Kasumi-1 (cell line): ENCODE measurements around the gene SYS1.
"Not testable (repeated sequence)": the region's sequence is repeated elsewhere in the genome, so short reads cannot be mapped to it uniquely, and the experiment has no call there.

ENCODE experiments used
- DNase-seq, 2 experiments: peaks; one replicate each; lab custom pipeline; 2025; lab: John Stamatoyannopoulos, UW

Gene SYS1

DNA sequence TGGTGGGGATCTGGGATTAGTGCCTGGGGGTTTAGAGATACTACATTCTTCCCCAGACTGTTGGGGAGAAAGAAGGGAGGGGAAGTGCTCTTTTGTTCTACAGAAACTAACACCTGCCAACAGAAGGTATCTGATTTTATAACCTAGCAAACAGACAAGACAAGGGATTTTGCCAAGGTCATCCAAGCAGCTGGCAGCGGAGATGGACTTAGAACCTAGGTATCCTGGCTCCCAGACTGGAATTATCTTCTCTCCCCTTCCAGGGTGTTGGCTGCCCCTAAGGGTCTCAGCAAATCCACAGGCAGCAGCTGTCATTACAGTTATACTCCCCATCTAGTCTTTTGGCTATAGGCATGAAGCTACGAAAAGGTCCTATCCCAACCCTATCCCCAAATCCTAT lies 23.2 kb upstream of the SYS1 start:
- DNase-seq = no peak

DNA sequence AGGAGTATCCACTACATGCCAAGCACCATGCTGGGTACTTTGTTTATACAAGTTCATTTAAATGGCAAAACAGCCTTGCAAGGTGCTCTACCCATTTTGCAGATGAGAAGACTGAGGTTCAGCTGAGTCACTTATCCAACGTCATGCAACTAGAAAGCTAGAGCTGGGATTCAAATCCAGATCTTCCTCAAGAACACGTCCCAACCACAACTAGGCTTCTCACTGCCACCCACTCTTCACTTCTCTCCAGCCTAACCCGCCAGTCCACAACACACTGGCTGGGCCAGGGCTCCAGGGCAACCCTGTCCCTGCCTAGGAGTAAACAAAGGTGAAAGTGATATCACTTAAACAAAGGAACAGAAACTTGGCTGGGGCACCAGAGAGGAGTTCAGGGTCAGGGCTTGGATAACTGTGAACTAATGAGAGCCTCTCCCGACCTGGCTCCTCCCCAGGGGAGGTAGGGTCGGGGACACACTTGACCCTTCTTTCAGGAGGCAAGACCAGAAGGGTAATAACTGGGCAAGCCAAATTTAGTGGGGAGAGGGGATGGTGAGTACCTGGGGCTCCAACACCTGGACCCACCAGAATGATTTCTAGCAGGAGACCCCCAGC lies 22.6 kb upstream of the SYS1 start:
- DNase-seq = no peak

DNA sequence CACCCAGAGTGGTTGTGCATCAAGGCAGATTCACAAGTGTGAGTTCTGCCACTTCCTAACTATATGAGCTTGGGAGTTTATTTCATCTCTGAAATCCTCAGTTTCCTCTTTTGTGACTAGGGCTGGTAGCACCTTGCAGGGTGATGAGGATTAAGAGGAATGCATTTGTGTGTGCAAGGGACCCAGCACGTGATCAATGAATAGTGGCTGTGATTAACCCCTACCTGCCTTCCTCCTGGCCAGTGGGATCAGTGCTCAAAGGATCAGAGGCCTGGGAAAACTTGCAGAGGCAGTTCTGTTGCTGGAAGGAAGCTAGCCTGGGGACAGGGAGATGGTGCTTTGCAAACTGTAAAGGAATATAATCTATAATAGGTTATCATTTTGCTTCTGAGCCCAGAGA lies 22.0 kb upstream of the SYS1 start:
- no peak for DNase-seq

DNA sequence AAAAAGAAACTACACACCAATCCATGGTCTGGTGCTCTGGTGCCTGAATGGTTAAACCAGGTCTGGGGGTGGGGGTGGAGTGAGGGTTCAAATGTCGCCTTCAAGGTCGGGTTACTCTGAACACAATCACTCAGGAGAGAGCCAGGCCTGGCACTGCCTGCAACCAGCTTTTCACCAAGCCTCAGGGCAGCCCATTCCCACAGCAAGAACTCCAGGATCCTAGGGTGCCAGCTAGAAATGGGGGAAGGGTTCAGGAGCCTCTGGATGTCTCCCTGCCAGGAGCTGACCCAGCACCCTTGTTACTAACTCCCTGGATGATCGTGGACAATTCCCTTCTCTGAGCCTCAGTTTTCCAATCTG lies 21.4 kb upstream of the SYS1 start:
- DNase-seq = no peak

DNA sequence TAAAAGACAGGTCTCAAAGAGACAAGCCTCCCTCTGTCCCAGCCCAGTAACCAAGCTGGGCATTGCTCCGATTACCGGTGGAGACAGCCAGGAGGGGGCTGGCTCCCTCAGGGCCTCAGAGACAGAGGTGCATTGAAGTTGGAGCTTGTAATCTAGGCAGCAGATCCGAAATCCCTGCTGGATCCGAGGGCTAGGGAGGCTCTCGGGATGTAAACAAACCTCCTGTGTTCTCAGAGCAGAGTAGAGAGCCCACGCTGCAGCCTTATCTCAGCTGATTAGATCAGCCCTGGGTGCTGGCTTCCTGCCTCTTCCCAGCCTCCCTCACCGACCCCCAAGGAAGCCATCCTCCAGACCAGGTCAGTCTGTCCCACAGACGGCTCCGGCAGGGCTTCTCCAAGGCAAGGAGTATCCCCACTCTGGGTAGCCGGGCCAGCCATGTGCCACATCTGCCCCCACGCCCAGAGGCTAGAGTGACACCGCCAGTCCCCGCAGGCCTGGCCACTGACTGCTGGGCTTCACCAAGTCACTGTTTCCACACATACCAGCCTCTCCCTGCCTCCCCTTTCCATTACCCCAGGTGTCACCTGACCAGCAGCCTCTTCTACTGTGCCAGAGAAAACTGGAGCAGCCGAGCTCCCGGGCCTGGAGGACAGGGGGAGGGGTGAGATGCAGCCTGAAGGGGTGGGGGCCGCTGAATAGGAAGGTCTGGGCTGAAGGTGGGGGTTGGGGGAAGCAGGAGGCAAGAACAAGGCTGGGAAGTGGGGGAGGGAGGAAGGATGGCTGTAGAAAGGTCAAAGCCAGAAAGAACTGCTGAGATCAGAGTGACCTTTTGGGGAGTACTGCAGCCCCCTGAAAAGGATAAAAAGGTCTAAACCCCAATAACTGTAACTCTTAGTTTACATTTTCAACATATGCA lies 20.8 kb upstream of the SYS1 start:
- DNase-seq = no peak

DNA sequence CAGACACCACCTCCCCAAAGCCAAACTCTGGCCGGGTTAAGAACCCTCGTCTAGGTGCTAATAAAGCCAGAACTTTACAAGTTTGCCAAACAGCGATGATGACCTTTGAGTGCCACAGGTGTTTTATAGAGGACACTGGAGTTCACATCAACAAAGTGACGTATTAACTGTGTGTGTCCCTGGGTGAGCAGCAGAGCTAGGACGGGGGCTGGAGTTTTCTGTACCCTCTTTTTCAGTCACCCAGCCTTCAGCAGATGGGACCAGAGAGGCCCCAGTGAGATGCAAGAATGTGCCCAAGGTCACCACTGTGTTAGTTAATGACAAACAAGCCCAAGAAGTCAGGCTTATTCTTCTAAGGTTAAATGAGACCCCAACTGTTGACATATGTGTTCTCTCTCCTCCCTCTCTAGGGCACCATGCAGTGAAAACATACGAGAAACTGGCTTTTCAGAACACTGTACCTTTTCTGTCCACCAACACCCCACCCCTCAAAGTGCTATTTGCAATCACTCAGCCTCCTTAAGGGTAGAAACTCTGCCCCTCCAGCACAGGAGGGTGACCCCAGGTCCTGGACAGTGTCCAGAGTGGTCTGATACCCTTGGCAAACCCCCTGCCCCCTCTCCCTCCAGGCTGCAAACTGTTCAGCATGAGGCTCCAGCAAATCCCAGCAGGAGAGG lies 20.0 kb upstream of the SYS1 start:
- no peak for DNase-seq

DNA sequence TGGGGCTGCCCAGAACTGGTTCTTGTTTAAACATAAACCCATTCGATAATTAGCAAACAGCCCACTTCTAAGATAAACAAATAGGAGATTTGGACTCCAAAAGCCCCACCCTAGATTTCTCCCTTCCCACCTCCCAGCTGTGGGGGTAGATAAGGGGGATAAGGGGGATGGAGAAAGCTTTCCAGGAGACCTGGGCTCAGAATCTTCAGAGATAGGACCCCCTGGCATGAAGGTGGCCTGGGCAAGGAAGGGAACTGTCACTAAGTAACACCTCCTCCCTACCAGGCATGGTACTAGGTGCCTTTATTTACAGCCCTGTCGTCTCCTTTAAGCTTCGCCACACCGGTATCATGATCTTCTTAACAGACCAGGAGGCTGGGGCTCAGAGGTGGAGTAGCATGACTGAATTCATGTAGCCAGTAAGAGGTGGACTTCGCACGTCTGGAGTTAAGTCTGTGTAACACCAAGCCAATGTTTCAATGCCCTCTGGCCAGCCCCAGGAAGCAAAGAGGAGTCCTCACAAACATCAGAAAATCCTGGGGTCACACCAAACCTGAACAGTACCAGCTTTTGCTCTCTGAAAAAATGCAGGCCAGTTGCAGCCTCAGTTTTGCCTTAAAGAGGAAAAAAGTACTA lies 19.3 kb upstream of the SYS1 start:
- DNase-seq = no peak

DNA sequence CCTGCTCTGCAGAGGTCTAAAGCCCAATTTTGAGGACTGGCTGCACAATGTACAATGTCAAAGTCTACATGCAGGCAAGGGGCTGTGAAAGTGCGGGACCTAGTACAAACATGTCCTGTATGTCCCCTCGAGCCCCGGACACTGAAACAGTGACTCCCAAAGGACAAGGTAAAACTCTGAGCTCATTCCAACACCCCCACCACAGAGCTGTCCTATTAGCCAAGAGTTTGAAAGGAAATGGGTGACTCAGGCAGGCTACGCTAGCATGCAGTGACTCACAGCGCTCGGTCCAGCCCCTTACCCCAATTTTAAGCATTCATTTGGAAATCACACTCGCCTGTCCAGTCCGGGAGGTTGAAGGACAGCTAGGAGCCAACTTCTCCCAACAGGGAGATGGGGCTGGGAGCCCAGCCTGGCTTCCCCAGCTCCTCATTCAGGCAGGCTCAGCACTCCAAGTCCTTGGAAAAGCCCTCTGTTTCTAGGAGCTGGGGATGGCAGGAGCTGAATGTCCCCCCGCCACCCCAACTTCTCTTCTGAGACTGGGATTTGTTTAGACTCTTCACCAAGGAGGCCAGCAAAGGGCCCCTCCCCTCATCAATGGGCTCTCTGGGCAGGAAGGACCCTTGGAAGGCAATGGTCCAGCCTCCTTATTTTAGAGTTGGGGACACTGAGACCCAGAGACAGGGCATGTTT lies 18.6 kb upstream of the SYS1 start:
- DNase-seq = peak; percentile 12 to 53

DNA sequence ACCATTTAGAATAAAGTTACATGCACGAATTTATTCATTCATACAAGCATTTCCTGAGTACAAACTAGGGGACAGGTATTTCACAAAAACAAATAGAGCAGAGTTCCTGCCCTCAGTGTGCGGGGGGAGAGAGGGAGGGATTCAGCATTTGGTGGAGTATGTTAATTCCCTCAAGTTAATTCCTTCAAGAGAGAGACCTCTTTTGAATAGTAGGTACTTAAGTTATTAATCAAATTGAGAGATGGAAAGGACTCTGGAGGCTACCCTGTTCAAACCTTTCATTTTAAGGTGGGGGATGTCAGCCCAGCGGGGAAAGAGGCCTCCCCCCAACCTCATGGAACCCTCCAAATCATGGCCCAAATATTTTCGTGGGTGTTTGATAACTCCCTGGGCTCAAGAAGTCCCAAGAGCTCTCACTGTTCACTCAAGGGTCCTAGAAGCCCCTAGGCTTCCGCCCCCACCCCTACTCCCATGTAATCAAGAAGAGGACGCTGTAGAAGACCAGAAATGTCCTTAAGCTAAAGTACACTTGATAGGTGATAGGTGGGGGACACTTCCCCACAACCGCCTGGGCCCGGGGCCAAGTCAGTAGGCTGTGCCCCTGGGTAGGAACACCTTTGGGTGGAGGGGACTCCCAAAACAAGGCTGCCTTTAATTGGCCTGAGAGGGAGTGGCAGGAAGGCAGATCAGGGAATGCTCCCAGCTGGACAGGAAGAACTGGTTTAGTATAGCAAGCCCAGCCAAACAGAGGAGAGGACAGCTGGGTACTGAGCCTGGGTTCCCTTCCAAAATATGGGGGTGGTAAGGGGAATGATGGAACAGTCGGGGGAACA lies 17.6 kb upstream of the SYS1 start:
- DNase-seq = no peak

DNA sequence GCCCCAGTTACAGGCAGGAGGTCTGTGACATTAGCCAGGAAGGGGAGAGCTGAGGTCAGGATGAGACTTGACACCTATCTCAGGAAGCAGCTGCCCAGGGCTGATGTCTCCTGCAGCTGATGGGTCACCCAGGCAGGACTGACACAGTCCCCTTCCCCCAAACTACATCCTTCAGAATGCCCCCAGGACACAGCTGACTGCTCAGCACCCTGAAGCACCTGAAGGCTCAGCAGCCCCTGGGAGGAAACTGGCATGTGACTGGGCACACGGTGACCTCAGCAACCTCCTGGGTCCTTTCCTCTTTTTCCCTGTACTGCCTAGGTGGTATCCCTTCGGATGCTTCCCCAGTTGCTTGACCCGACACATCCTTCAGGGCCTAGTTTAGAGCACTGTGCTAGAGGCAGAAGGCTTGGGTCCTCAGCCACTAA lies 16.7 kb upstream of the SYS1 start:
- no peak for DNase-seq

DNA sequence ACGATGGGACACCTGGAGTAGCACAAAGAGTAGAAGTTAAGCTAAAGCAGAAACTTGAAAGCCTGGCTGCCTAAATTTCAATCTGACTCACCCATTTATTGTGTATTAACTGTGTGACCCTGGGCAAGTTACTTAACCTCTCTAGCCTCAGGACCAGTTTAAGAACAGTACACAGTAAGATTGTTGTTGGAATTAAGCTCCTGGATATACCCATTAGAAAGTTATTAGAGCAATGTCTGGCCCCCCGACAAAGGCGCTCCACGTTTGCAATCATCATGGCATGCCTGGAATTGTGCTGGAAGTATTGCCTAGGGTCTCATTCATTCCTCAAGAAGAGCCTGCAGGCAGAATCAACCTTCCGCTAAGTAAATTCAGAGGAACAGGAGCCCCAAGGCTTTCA lies 16.1 kb upstream of the SYS1 start:
- DNase-seq = no peak

DNA sequence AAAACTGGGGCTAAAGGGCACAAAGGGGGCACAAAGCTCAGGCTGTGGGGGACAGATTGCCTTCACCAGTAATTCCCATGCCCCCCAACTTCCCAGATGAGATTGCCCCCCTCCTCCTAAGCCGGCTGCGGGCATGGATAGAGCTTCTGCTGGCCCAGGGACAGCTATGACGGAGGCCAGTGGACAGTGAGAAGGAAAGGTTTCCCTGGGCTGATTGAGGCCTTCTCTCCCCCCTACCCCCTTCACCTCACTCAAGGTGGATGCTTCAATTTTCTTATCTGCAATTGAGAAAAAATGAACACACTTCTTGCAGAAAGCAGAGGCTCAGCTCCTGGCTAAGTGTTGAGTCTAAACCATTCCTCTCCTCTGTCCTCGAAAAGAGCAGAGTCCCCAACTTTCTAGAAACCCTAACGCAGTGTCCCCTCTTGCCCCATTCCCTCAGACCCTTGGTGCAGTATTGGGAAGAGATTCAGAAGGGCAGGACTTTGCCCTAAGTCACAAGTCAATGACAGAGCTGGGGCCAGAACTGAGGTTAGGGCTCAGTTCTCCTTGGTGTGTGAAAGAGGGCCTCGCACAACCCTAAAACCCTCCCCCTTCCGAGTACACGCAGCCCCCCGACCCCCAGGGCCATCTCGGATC lies 15.5 kb upstream of the SYS1 start:
- no peak for DNase-seq

DNA sequence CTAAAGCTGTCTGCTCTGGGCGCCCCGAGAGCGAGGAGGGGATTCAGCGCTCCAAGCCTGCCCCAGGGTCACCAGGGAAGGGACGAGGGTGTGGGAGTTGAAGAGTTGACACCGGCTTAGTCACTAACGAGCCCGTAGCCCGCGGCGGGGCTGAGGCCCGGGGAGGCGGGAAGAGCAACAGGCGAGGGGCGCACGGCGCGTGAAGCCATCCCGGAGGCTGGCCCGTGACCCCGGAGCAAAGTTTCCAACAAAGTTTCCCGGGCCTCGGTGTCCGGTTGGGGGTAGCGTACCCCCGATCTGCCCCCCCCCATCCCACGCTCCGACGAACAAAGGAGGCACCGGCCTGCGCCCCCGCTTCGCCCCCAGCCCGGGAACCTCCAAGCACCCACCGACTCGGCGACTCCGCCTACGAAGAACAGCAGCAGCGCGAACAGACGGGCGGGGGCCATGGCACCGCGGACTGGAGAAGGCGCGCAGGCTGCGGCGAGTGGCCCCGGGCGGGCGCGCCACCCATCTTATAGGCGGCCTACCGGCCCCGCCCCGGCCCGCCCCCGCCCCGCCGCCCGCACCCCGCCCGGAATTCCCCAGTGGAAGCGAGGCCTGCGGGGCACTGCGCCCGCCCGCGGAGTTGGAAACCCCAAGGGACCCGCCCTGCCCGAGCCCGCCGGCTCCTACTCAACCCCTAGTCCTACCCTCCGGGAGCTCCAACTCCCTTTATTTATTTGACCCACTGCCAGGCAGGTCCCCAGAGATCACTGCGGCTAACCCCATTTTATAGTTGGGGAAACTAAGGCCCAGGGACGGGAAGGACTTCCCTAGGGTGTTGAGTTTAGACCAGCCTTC lies 14.8 kb upstream of the SYS1 start, which contains the start of gene SDC4:
SDC4 (minus strand) TSS at position 489 of the 843 bp plus-strand sequence; CDS start at position 449, 40 bp downstream.
- DNase-seq = no peak

DNA sequence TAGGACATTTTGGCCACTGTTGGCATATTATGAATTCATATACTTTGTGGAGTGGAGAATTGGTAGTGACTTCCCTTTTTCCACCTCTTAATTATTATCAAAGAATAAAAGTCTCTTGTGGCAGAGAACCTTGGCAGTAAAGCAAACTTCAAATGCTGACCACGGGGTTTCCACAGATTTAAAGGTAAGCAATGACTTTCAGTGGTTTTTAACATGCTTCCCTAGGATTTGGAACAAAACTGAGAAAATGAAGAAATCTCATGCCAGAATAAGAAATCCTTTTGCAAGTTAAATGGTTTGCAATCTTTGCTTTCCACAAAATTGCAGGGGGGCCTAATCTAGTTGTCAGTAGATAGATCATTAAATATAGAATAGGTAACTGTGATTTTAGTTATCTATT lies 12.7 kb upstream of the SYS1 start:
- DNase-seq = no peak

DNA sequence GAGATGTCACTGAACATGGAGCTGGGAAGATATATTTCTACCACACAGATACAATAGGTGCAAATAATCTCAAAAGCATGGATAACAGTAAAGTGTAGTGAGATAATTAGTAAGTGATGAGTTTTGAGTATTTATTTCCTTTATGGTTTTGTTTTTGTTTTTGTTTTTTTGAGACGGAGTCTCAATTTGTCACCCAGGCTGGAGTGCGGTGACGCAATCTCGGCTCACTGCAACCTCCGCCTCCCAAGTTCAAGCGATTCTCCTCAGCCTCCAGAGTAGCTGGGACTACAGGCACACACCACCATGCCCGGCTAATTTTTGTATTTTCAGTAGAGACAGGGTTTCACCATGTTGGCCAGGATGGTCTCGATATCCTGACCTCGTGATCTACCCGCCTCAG lies 12.2 kb upstream of the SYS1 start:
- DNase-seq = not testable (repeated sequence)

DNA sequence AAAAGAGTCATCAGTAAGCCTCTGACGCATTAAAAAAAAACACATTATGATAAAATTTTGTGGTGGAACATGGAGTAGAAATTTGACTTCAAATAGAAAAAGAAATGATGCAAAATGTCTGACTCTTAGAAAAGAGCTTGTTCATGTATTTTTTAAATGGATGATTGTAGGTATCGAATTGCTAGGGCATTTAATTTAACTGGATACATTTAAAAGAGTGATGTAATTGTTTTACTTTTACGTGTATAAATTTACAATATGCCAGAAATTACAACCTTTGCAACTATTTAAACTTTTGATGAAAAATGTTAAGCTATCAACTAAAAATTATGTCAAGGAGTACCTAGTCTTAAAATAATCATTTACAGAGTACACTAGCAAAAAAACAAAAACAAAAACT lies 10.2 kb upstream of the SYS1 start:
- no peak for DNase-seq

DNA sequence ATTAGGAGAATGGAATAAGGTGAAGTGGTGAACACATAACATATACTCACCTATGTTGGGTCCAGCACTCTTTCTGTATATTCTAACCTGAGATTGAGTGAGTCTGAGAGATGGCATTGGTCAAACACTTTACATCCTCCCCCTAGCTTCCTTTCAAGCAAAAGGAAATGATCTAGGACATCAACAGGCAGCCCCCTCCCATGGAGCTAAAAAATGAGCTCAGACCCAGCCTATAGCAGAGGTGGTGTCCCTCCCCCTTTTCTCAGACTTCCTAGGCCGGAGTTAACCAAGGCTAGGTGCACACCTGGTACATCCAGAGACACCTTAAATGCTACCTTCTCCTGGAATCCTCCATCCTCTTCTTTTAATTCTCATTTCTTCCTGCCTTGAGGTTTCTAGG lies 9.2 kb upstream of the SYS1 start:
- no peak for DNase-seq

DNA sequence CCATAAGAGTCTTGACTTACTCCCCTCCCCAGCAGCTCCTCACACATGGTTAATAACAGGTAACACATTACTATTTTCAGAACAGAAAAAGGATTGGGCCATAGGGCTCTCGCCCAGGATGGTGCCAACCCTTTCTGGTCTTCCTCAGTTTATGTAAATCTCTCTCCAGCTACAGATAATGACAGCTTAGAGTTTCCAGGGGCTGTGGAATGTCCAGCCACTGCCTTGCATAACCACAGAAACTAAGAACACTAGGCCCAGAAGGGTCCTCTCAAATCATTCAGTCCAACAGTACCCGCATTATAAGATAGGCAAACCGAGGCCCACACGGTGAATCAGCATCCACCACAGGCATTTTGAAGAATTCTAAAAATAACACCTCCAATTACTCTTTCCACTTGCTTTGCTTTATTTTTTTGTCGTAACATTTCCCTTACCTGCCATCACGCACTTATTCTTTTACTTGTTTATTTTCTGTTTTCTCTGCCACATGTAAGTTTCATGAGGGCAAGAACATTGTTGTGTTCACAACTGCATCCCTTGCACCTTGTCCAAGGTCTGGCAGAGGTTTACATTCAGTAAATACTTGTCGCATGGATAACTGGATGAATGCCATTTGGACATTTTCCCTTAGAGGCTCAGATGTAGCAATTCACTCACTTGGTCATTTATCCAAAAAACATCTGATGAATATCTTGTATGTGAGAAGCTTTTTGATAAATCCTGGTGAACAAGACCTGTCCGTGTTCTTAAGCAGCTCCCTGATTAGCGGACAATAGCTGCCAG lies 8.3 kb upstream of the SYS1 start:
- no peak for DNase-seq
